GM18517 (cell line): ENCODE measurements around the gene PTPRK.
"Not testable (repeated sequence)": the region's sequence is repeated elsewhere in the genome, so short reads cannot be mapped to it uniquely, and the experiment has no call there.

Experiments
- ATAC-seq: cut with Tn5 transposase; IDR thresholded peaks from one replicate; pipeline ENCODE4 v1.9.1; 2021; ENCODE audit warnings: mild to moderate bottlenecking, moderate library complexity; ENCODE audit not compliant: unreplicated experiment

The PTPRK gene

DNA sequence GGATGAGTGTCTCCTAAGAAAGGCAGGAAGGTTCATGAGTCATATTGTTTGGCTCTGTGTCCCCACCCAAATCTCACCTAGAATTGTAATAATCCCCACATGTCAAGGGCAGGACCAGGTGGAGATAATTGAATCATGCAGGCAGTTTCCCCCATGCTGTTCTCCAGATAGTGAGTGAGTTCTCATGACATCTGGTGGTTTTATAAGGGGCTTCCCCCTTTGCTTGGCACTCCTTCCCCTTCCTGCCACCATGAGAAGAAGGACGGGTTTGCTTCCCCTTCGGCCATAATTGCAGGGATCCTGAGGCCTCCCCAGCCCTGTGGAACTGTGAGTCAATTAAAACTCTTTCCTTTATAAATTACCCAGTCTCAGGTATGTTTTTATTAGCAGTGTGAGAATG, 542.2 kb downstream of the PTPRK start:
- ATAC-seq = not testable (repeated sequence)

DNA sequence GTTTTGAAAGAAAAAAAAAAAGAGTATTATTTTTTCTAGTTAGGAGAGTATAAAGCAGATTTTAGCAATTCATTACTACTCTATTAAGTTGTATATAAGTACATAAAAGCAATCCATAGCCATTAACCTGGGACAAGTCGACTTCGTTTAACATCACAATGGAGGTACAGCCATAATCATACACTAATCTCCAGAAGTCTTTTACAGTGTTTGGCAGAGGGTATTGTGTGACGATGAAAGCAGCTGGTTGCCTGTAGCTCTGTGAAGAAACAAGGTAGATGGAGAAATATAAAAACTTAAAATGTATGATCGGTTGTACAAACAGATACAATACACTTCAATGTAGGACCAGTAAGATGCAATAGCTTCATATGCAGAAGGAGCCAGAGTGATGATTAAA, 543.6 kb downstream of the PTPRK start:
- no peak for ATAC-seq

DNA sequence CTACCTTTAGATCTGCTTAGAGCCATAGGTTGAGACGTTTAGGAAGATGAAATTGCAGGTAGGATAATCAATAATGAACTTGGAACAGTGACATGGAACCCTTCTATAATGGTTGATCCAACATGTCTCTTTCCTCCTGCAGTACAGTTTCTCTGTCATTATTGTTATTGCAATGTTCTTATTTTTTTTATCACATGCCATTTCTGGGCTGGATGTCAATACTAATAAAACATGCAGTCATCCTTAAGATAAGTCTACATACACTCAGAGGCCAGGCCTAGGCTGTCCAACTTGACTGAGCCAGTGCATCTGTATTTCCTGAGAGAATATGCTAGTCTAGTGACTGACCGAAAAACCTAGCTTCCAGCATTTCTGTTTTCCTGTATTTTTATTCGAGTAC, 544.3 kb downstream of the PTPRK start:
- ATAC-seq = no peak

DNA sequence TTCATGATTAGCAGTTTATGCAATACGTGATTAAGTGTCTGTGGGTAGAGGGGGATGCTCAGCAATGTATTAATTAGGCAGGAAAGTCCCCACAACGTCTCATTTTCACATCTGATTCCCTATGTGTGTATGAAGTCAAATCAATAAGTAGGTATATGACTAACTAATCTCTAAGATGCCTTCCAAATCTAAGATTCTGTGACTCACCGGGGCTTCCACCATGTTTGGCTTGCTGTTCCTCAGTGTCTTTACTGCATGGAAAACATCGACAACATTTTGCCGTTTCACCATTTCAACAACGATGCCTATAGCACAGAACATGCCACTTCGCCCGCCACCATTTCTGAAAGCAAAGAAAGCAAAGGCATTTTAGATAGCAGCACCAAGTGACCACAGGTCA, 547.6 kb downstream of the PTPRK start:
- ATAC-seq = no peak

DNA sequence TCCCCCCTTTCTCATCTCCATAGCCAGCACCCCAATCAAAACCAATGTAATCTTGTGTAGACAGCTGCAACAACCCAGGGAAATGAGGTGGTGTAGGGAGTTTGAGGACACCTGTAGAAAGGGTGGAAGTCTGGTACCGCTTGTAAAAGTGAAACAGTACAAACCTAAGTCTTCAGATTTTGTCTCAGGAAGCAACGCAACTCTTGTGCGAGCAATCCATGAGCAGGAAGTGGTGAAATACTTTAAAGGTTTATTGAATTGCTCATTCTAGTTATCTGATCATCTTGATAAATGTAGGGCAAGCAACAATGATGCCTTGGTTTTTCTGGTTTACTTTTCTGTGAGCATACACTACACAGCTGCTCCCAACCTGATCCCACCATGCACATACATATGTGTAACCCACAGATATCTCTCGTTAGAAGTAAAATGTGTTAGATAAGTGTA, 548.4 kb downstream of the PTPRK start:
- ATAC-seq = no peak

DNA sequence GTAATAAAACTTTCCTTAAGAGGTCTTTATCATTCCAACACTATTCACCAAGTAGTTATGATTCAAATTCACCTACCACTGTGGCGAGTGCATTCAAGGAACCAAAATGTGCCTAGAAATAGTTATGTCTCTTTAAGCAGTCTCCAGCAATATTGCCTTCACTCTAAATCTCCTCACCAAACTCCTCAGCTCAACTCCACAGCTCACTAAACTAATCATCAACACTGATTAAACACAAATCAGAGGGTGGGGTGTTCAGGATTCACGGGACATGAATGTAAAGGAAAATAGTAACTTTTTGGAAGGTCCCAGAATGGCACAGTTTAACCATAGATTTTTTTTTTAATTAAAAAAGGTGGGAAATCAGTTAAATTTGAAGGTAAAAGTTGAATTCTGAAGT, 549.0 kb downstream of the PTPRK start:
- no peak for ATAC-seq

DNA sequence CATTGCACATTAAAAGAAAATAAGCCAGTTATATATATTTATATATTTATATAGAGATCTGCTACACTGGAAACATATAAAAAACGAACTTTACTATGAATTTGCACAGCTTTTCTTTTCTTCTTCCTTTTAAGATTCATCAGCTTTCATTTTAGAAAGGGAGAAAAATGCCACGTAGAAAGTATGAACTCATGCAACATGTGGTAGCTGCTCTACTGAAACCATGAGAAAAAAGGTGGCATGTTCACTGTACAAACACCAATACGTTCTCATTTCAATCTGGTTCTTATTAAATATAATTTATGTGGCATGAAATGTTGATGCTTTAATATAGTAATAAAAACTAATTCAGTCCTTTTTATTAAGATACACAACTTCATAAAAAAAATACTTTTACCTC, 550.7 kb downstream of the PTPRK start:
- ATAC-seq = no peak

DNA sequence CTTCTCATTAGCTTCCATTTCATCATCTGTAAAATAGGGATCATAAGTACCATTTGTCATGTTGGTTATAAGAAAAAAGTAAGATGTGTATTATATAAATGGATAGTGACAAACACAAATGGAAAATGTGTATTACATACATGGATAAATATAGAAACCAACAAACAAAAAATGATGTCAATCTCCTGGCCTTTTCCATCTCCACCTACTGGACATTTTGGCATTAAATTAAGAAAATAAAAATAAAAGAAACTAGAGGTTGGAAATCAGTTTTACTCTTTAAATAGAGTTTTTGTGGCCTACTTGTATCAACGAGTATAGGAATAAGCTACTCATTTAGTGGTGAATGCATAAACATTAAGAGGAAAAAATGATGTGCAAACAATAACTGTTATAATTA, 552.0 kb downstream of the PTPRK start:
- ATAC-seq = no peak

DNA sequence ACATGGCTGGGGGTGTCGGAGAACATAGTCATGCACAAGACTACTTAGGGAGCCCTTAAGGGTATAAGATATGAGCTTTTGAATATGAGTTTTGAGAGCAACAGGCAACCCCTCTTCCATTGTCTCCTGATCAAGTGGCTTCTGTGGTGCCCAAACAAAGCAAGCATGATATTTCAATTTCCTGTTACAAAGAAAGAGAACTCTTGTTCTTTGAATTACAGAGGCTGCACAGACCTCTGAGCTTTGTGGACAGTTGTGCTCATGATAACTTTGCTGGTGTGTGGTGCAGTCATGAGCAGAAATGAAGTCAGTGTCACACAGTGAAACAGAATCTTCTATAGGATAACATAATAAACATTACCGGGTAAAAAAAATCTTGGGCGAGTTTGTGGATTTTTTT, 552.7 kb downstream of the PTPRK start:
- ATAC-seq = no peak

DNA sequence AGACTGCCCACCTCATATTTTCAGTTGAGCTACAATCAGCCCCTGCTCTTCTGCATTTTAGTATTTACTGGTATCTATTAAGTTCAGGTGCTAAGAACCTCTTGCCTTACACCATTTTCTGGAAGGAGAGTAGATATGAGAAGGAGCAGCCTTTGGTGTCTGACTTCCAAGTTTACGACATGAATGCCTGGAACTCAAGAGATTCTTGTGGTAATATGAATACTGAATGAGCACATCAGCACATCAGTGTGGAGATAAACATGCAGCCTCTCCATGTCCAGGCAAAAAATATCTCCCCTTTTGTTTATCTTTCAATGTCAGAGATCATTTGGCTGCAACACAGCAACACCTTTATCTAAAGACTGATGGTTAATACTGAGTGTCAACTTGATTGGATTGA, 553.8 kb downstream of the PTPRK start:
- no peak for ATAC-seq

DNA sequence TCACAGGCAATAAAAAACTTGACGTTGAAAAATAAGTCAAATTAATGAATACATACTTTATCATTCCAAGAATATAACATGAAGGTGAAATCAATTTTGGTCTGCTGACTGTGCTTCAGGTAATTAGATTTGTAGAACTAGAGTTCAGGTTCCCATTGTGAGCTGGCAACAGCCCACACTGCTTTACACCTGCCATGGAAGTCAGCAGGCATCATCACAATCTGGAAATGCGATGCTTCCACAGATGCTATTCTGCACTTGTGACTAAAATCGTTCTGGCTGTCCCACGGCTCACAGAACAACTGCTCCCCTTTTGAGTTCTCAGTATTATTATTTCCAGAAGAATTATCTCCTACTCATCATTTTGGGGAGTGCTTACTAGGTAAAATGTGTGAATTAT, 556.9 kb downstream of the PTPRK start:
- ATAC-seq = no peak

DNA sequence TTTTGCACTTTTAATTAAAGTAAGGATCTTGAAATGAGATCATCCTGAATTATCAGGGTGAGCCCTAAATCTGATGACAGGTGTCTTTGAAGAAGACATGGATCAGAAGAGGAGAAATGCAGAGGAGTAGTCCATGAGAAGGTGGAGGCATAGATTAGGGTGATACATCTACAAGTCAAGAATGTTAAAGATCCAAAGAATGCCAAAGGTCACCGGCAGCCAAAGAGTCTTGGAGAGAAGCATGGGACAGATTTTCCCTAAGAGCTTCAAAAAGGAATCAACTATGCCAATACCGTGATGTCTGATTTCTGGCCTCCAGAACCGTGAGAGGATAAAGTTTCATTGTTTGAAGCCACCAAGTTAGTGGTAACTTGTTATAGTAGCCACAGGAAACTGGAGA, 560.5 kb downstream of the PTPRK start:
- ATAC-seq = no peak

DNA sequence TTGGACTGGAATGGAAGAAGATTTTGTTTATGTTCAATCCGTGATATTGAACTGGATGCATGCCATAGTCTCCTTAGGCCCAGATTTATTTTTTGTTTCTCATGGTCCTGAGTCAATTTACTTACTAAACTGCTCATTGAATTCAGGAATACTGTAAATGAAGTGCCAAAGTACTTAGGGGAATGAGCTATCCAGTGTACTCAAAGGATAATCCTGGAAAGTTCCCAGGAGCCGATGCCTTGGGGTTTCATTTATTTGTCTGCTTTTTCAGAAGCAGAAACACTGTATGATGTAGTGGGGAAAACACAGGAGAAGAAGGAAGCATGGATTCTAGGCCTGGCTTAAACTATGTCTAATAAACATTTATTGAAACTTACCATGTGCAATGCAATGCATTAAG, 563.4 kb downstream of the PTPRK start:
- ATAC-seq = no peak

DNA sequence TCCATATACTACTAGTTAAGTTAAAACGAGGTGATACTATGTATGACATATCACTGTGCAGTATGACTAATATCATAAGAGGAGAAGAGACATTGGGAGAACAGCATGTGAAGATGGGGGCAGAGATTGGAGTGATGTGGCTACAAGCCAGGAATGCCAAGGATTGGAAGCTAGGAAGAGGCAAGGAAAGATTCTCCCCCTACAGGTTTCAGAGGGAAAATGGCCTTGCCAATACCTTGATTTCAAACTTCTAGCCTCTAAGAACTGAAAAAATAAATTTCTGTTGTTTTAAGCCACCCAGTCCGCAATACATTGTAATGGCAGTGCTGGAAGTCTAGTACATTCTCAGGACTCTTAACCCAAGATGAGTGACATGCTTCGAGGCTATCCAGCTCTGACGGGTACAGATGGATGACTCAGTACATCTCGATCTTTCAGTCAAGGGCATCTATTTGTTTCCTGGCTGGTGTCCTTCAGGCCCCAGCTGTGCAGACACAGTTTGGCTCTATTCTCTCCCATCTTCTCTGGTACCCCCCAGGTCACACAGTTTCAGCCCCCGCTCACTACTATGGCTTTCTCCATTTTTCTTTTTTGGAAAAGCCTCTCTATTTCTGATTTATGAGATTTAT, 564.0 kb downstream of the PTPRK start:
- ATAC-seq = no peak

DNA sequence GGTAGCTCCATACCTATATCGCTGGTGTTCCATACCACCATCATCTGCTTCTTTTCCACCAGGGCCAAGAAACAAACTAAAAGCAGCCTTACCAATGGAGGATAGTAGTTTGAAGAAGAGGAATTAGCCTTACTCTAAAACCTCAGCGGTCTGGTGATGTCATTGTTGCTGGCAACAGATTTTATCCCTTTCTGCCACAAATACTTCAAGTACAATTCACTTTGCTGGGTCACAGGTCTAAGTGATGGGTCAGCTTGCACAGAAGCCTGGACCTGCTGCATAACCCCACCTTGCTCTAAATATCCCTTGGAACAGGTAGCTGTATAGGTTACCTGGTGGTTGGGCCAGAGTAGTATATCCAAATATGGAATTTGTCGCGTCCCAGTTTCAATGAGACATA, 566.3 kb downstream of the PTPRK start:
- no peak for ATAC-seq

DNA sequence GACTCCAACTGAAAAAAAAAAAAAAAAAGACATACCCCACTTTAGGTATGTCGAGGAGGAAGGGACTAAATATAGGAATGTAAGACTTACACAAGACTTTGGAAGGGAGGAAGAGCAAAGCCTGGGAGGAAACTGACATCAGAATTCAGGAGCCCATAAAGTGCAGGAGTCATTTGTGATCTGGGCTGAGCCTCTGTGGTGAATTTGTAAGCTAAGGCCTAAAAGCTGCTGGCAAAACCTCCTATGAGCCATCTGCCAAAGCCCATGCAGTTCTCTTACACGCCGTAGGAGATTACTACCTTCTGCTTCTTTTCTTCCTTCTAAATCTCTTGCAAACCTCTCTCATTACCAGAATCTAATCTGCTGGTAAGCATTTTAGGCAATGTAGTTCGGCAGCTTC, 567.6 kb downstream of the PTPRK start:
- ATAC-seq = no peak

DNA sequence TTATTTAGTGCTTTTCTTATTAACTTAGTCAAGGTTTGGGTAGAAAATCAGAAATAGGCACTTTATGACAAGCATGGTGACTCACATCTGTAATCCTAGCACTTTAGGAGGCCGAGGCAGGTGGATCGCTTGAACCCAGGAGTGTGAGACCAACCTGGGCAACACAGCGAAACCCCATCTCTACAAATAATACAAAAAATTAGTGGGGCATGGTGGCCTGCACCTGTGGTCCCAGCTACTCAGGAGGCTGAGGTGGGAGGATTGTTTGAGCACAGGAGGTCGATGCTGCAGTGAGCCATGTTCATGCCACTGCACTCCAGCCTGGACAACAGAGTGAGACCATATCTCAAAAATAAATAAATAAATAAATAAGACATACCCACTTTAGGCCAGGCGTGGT, 568.2 kb downstream of the PTPRK start:
- ATAC-seq = no peak

DNA sequence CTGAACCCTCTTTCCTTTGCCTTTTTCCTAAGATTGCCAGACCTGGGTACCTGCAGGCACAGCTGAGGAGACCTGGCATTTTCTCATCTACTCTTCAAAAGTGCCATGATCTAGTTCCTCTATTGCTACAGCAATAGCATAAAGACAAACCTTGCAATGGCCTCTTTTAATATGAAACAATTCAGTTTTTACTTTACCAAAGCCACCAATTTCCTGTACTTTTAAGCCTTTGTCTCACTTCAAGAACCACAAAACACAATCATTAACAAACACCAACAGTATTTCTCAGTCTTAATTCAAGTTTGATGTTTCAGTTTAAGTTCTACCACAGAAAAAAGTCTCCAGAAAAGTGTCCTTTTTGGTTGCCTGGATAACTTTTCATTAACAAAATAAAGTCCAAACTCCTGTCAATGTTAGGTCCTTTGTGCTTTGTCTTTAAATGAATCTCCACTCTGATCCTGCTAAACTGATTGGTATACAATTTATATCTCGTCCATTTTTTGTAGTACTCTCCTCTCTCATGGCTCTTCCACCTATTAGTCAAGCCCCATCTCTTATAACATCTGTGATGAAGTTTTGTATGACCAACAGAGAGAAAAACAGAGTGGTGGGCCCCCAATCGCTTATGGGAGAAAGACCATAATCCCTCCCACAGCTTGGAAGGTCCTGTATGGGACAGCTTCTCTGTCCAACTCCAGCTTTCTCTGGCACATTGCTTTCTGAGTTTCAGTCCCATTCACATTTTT, 569.1 kb downstream of the PTPRK start:
- ATAC-seq = peak; percentile 83

DNA sequence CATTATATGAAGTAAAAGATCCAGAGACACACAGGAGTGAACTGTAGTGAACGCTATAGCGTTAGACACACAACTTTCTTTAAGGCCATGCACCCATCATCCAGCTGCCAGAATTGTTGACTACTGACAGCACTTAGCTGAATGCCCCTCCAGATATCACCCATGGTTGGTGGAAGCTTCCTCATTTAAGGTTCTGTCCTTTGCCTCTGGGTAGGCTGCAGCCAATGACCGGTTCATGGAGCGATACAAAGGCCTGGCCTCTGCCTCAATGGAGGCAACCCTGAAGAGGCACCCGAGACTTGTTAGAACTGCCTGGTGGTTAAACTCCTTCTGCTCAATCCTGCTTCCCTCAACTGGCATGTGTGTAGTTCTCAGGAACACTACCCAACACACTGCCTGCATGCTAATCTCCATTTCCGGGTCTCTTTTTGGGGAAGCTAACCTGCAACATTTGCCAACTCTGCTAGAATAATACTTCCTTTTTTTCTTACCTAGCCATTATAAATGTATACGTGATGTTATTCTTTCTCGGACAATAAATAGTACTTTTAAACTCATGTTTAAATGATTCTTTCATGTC, 569.7 kb downstream of the PTPRK start:
- peak; percentile 37 for ATAC-seq

DNA sequence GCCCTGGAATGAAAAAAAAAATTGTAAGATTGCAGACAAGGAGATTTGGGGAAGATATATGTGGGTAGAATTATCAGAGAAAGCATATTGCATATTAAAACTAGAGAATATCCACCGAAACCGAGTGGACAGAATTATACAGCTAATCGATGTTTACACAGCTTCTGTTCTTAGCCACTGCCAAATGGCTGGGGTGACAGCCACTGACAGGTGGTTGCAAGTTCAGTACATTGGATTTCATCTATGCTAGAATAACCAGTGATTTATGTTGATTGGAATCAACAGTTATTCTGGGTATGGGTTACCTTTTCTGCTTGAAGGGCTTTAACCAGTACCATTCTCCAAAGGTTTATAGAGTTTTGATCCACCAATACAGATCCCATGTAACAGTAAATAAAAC, 571.1 kb downstream of the PTPRK start:
- ATAC-seq = no peak

DNA sequence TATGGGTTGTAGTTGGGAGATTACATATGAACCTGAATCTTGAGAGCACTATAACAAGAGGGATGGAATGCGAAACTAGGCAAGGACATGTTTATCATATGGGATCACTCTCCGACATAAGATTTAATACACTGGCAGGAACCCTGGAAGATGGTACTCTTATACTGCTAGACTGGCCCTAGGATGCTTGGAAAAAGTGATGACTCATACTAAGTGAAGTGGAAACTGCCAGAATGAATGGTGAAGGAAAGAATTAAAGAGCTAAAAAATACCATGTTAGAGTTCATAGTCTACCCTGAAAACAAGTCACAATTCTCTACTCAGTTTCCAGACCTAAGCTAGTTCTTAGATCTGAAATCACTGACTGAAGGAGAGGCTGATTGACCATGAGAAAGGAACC, 574.0 kb downstream of the PTPRK start:
- no peak for ATAC-seq

DNA sequence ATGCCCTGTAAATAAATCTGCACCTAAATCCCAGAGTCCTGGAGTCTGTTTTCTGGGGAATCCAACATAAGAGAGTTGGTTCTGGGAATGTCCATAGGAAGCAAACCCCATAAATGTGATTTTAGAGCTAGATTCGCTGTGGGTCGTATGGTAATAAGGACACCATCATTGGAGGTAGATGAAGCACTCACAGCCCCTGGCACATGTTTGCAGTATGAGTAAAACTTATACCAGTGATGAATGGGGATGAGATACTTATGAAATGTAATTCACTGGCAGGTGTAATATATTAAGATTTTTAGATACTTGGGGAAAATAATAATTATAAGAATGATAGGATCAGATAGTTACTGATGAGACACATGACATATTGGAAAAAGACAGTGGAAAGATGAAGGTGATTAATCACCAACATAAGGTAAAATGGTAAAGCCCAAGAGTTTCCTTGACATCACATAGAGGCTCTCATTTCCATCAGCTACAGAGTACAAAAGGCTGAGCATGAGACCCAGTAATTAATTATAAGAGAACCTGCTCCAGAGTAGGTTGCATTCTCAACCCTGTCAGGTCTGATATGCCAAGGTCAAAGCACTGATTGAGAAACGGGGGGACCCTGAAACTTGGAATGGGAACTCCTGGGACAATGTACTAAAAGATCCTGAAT, 574.8 kb downstream of the PTPRK start:
- ATAC-seq = no peak
